Neural cell (in vitro differentiated cells): ENCODE results near the gene MARCHF5. TPM values are rescaled to one million over a fixed set of nuclear protein-coding genes. Genes with fewer than 3 reads are reported as not detected.

Experiments used
- H2AFZ ChIP-seq: fragments of 200-600, 300-800 bp; sonication (generic), shearing (Covaris generic); 2 replicates; pipeline ENCODE4 v1.6.0; 2014; ENCODE audit warnings: low read depth, mild to moderate bottlenecking, antibody characterized with exemption, low read length, moderate library complexity
- H3F3A ChIP-seq: fragments of 200-600 bp; shearing (Covaris generic); 2 replicates; pipeline ENCODE4 v1.6.1; 2016; ENCODE audit warnings: mild to moderate bottlenecking, moderate library complexity, mixed read lengths, antibody characterized with exemption, low read length; ENCODE audit not compliant: insufficient read depth, poor library complexity, severe bottlenecking
- H3K27ac ChIP-seq: fragments of 200-600, 300-800 bp; sonication (generic), shearing (Covaris generic); 2 replicates; pipeline ENCODE4 v1.5.1; 2014; ENCODE audit warnings: mild to moderate bottlenecking, low read length, moderate library complexity
- H3K27me3 ChIP-seq: fragments of 300-800, 200-600 bp; sonication (generic), shearing (Covaris generic); 2 replicates; pipeline ENCODE4 v1.6.0; 2014; ENCODE audit warnings: mild to moderate bottlenecking, low read depth, low read length, moderate library complexity; ENCODE audit not compliant: insufficient read depth
- H3K36me3 ChIP-seq: fragments of 300-800, 200-600 bp; sonication (generic), shearing (Covaris generic); 2 replicates; pipeline ENCODE4 v1.5.1; 2014; ENCODE audit warnings: mild to moderate bottlenecking, antibody characterized with exemption, low read length, moderate library complexity; ENCODE audit not compliant: insufficient read depth
- H3K4me2 ChIP-seq: fragments of 300-800, 200-600 bp; sonication (generic), shearing (Covaris generic); 2 replicates; pipeline ENCODE4 v1.6.0; 2014; ENCODE audit warnings: mild to moderate bottlenecking, low read length
- H3K4me3 ChIP-seq: fragments of 300-800, 200-600 bp; sonication (generic), shearing (Covaris generic); 2 replicates; pipeline ENCODE4 v1.5.1; 2014; ENCODE audit warnings: mild to moderate bottlenecking, low read length, moderate library complexity
- H3K79me2 ChIP-seq: fragments of 200-600 bp; shearing (Covaris generic); replicated peaks from 2 replicates; pipeline ENCODE4 v1.6.0; 2014; ENCODE audit warnings: mild to moderate bottlenecking, low read length, moderate library complexity; ENCODE audit not compliant: insufficient read depth
- H3K9ac ChIP-seq: fragments of 300-800, 200-600 bp; sonication (generic), shearing (Covaris generic); 2 replicates; pipeline ENCODE4 v1.6.1; 2016; ENCODE audit warnings: mild to moderate bottlenecking, low read length, mixed read lengths
- H3K9me2 ChIP-seq: fragments of 200-600 bp; shearing (Covaris generic); 2 replicates; pipeline ENCODE4 v1.6.1; 2016; ENCODE audit warnings: mild to moderate bottlenecking, low read length, mixed read lengths; ENCODE audit not compliant: insufficient read depth
- H3K9me3 ChIP-seq: fragments of 200-600, 300-800 bp; sonication (generic), shearing (Covaris generic); 2 replicates; pipeline ENCODE4 v1.6.1; 2016; ENCODE audit warnings: mild to moderate bottlenecking, mixed run types, low read length, moderate library complexity, mixed read lengths
- H4K20me1 ChIP-seq: fragments of 200-600 bp; shearing (Covaris generic); 2 replicates; pipeline ENCODE4 v1.6.1; 2016; ENCODE audit warnings: mild to moderate bottlenecking, mixed run types; ENCODE audit not compliant: insufficient read depth
- EP300 ChIP-seq: fragments of 450-650 bp; conservative IDR thresholded peaks from 2 replicates; pipeline ENCODE4 v1.6.1; 2014; ENCODE audit warnings: antibody characterized with exemption, mild to moderate bottlenecking, moderate library complexity; ENCODE audit not compliant: poor library complexity, severe bottlenecking
- EZH2 ChIP-seq: fragments of 200-600, 300-800 bp; shearing (Covaris generic), sonication (generic); IDR thresholded peaks from 2 replicates; pipeline ENCODE4 v1.6.1; 2014; ENCODE audit warnings: antibody characterized with exemption, low read length, borderline replicate concordance, mild to moderate bottlenecking; ENCODE audit not compliant: insufficient read depth, poor library complexity, severe bottlenecking
- MXI1 ChIP-seq: fragments of 450-650 bp; conservative IDR thresholded peaks from 2 replicates; pipeline ENCODE4 v1.6.1; 2014; ENCODE audit warnings: antibody characterized with exemption, mild to moderate bottlenecking; ENCODE audit not compliant: poor library complexity, severe bottlenecking
- POLR2AphosphoS5 ChIP-seq: IDR thresholded peaks from 2 replicates; pipeline ENCODE4 v1.6.1; 2012
- RAD21 ChIP-seq: fragments of 450-650 bp; conservative IDR thresholded peaks from 2 replicates; pipeline ENCODE4 v1.6.1; 2014; ENCODE audit warnings: antibody characterized with exemption, mild to moderate bottlenecking, moderate library complexity
- REST ChIP-seq: IDR thresholded peaks from 2 replicates; pipeline ENCODE4 v1.6.1; 2012; ENCODE audit warnings: borderline replicate concordance
- SMC3 ChIP-seq: fragments of 450-650 bp; conservative IDR thresholded peaks from 2 replicates; pipeline ENCODE4 v1.6.1; 2014; ENCODE audit warnings: antibody characterized with exemption, mild to moderate bottlenecking, moderate library complexity; ENCODE audit not compliant: poor library complexity
- TAF1 ChIP-seq: IDR thresholded peaks from 2 replicates; pipeline ENCODE4 v1.6.1; 2012; ENCODE audit warnings: low read depth
- polyA plus RNA-seq: library from polyadenylated mRNA; depleted of rRNA; stranded (reverse); fragments of >200 nt; gene quantifications from 2 replicates; pipeline ENCODE4 v1.2.3, GENCODE V29; 2014
- TF ChIP-seq, protein P1 (sequence below): fragments of 450-650 bp; IDR thresholded peaks from 2 replicates; pipeline ENCODE4 v1.5.1; 2014; ENCODE audit warnings: antibody characterized with exemption, mild to moderate bottlenecking, moderate library complexity; ENCODE audit not compliant: poor library complexity, severe bottlenecking

Gene MARCHF5
- polyA plus RNA-seq, 1 donor from 2014 or later: 65.5 TPM

DNA sequence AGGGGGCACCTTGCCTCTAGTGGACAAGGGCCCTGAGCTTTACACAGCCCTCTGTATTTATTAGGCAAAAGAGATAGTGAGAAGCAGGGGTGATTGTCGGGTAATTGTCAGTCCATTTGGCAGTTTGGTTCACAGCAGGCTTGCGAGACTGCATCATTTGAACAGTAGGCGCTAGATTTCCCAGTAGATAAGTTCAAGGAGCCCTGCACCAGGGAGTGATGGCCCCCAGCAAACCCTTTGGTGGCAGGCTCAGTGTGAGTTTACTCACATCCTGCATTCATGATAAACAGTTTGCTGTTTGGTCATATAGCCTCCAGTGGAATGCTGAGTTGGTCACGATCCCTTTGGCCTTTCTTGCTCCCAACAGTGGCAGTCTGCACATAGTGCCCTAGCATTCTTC is 59.4 kb downstream of the MARCHF5 start:
- H3K9ac ChIP-seq: no peak overlapping the region
- no peaks in the 10 kb centered on the region for H3K9me3 ChIP-seq
- H3K4me3 ChIP-seq: no peak overlapping the region
- no peaks in the 10 kb centered on the region for H3F3A ChIP-seq
- H3K27me3 ChIP-seq: no peaks in the 10 kb centered on the region
- H3K79me2 ChIP-seq: peaks cover 5% of the 10 kb centered on the region
- H3K9me2 ChIP-seq: no peaks in the 10 kb centered on the region
- no peaks in the 10 kb centered on the region for H4K20me1 ChIP-seq
- H3K4me2 ChIP-seq: no peak overlapping the region
- H3K36me3 ChIP-seq: peaks cover 6% of the 10 kb centered on the region
- H3K27ac ChIP-seq: no peak overlapping the region
- TF ChIP-seq EZH2 (no peak), MXI1 (no peak), TAF1 (no peak), SMC3 (no peak), RAD21 (no peak), REST (no peak), EP300 (no peak), POLR2AphosphoS5 (no peak)
- TF ChIP-seq, protein P1, sequence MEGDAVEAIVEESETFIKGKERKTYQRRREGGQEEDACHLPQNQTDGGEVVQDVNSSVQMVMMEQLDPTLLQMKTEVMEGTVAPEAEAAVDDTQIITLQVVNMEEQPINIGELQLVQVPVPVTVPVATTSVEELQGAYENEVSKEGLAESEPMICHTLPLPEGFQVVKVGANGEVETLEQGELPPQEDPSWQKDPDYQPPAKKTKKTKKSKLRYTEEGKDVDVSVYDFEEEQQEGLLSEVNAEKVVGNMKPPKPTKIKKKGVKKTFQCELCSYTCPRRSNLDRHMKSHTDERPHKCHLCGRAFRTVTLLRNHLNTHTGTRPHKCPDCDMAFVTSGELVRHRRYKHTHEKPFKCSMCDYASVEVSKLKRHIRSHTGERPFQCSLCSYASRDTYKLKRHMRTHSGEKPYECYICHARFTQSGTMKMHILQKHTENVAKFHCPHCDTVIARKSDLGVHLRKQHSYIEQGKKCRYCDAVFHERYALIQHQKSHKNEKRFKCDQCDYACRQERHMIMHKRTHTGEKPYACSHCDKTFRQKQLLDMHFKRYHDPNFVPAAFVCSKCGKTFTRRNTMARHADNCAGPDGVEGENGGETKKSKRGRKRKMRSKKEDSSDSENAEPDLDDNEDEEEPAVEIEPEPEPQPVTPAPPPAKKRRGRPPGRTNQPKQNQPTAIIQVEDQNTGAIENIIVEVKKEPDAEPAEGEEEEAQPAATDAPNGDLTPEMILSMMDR: no peak
- H2AFZ ChIP-seq: no peak overlapping the region

GRCh38 chr10:92354587-92354986 is 63.6 kb downstream of the MARCHF5 start:
- Histone ChIP-seq H2AFZ (no peak overlapping the region), H3K79me2 (no peaks in the 10 kb centered on the region), H3K27me3 (no peaks in the 10 kb centered on the region), H3K36me3 (peaks cover 4% of the 10 kb centered on the region), H3K9ac (no peak overlapping the region), H3F3A (no peaks in the 10 kb centered on the region), H3K4me3 (no peak overlapping the region), H4K20me1 (no peaks in the 10 kb centered on the region), H3K9me2 (no peaks in the 10 kb centered on the region), H3K27ac (no peak overlapping the region), H3K4me2 (no peak overlapping the region), H3K9me3 (no peaks in the 10 kb centered on the region)
- TF ChIP-seq EP300: no peak
- TF ChIP-seq MXI1: no peak
- no peak for TF ChIP-seq POLR2AphosphoS5
- no peak for TF ChIP-seq RAD21
- TF ChIP-seq TAF1: no peak
- TF ChIP-seq REST: no peak
- TF ChIP-seq, protein P1: no peak
- TF ChIP-seq SMC3: no peak
- TF ChIP-seq EZH2: no peak
